Measurements from ENCODE around the gene MYH7.

The MYH7 gene

DNA sequence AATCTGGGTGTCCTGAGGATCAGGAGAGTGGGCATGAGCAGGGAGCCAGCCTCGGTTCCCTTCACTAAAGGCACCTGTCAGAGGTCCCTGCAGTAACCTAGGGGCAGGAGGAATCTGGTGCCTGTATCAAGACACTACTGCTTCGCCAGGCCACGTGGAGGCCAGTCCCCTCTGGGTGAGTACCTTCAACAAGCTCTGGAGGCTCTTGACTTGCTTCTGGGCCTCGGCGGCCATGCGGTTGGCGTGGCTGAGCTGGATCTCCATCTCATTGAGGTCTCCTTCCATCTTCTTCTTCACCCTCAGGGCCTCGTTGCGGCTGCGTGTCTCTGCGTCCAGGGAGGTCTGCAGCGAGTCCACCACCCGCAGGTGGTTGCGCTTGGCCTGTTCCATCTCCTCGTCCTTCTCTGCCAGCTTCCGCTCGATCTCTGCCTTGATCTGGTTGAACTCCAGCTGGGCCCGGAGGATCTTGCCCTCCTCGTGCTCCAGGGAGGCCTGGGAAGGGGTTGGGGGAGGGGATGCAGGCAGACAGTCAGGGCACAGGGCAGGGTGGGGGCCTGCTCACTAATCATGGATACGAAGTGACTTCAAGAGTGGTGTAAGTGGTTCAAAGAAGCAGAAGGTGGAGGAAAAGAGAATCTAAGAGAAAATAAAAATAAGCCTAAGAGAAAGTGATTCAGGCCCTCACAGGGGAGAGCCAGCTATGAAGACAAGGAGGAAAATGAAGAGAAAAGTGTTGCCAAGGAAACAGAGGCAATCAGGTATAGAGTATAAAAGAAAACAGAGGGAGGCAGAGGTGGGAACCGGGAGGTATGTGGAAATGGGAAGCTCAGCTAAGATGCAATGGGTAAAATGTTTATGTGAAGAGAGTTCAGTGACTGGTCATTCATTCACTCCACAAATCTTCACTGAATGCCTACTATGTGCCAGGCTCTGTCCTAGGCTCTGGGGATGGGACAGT is 19.4 kb downstream of the MYH7 start:
- no peaks in the 10 kb centered on the region for H3K4me1 ChIP-seq (ENCODE audit: control insufficient read depth, insufficient read depth, low read length)
- no peak overlapping the region for H3K27ac ChIP-seq (ENCODE audit: low read length)
- no peak overlapping the region for H3K4me3 ChIP-seq (ENCODE audit: low read length in 2 of 2)
- no peak overlapping the region for H3K9ac ChIP-seq (ENCODE audit: low read length in 2 of 2)
- no peaks in the 10 kb centered on the region for H3K9me3 ChIP-seq (ENCODE audit: control insufficient read depth in 2 of 2, low read length in 2 of 2)
- no peaks in the 10 kb centered on the region for H3K36me3 ChIP-seq (ENCODE audit: control insufficient read depth in 2 of 2, insufficient read depth in 2 of 2, low read length in 2 of 2)
- peaks cover 4 to 5% of the 10 kb centered on the region in 2 donors for H3K27me3 ChIP-seq (ENCODE audit: control insufficient read depth in 1 of 2, insufficient read depth in 2 of 2, low read length in 2 of 2)

DNA sequence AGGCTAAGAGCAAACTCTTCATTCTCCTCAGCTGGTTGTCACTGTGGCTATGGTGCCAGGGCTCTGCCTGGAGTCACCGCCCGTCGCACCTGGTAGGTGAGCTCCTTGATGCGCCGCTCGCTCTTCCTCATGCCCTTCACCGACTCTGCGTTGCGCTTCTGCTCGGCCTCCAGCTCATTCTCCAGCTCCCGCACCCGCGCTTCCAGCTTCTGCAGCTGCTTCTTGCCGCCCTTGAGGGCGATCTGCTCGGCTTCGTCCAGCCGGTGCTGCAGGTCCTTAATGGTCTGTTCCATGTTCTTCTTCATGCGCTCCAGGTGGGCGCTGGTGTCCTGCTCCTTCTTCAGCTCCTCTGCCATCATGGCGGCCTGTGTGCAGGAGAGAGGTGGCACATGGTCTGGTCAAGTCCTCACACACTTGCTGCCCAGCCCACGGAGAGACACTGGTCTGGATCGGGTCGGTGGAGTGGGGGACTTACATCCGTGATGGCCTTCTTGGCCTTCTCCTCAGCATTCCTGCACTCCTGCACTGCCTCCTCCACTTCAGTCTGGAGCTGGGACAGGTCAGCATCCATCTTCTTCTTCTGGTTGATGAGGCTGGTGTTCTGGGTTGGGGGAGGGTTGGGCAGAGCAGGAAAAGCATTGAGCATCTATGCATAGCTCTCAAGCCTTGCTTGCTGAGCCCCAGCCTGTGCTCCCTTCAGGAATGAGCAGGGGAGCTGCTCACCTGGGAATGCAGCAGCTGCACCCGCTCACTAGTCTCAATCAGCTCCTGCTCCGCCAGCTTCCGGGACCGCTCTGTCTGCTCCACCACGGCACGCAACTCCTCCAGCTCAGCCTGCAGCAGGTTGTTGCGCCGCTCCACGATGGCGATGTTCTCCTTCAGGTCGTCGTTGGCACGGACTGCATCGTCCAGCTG is 20.3 kb downstream of the MYH7 start:
- Histone ChIP-seq H3K4me1 (ENCODE audit: control insufficient read depth, insufficient read depth, low read length) (no peaks in the 10 kb centered on the region), H3K36me3 (ENCODE audit: control insufficient read depth in 2 of 2, insufficient read depth in 2 of 2, low read length in 2 of 2) (no peaks in the 10 kb centered on the region), H3K4me3 (ENCODE audit: low read length in 2 of 2) (no peak overlapping the region), H3K27me3 (ENCODE audit: control insufficient read depth in 1 of 2, insufficient read depth in 2 of 2, low read length in 2 of 2) (peaks cover 4 to 5% of the 10 kb centered on the region in 2 donors), H3K9me3 (ENCODE audit: control insufficient read depth in 2 of 2, low read length in 2 of 2) (no peaks in the 10 kb centered on the region), H3K9ac (ENCODE audit: low read length in 2 of 2) (no peak overlapping the region), H3K27ac (ENCODE audit: low read length) (no peak overlapping the region)

DNA sequence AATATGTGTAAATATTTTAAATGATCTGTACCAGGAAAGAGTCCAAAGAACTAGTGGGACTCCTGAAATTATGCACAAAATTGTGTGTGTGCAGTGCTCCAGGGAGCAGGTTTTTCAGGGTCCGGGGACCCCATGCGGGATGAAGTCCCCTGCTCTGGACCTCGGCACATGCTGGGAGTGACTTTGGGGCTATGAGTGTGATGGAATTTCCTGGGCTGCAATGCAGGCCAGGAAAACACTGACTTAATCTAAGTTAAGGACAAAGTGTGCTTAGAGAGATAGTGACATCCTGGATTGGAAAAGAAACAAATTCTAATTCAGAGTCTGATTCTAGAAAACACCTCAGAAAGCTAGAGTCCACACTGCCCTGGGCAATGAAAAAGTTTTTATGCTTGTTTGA is 21.2 kb downstream of the MYH7 start:
- Histone ChIP-seq H3K36me3 (ENCODE audit: control insufficient read depth in 2 of 2, insufficient read depth in 2 of 2, low read length in 2 of 2) (no peaks in the 10 kb centered on the region), H3K4me1 (ENCODE audit: control insufficient read depth, insufficient read depth, low read length) (no peaks in the 10 kb centered on the region), H3K27ac (ENCODE audit: low read length) (no peak overlapping the region), H3K27me3 (ENCODE audit: control insufficient read depth in 1 of 2, insufficient read depth in 2 of 2, low read length in 2 of 2) (peaks cover 4 to 5% of the 10 kb centered on the region in 2 donors), H3K9ac (ENCODE audit: low read length in 2 of 2) (no peak overlapping the region), H3K9me3 (ENCODE audit: control insufficient read depth in 2 of 2, low read length in 2 of 2) (no peaks in the 10 kb centered on the region), H3K4me3 (ENCODE audit: low read length in 2 of 2) (no peak overlapping the region)

DNA sequence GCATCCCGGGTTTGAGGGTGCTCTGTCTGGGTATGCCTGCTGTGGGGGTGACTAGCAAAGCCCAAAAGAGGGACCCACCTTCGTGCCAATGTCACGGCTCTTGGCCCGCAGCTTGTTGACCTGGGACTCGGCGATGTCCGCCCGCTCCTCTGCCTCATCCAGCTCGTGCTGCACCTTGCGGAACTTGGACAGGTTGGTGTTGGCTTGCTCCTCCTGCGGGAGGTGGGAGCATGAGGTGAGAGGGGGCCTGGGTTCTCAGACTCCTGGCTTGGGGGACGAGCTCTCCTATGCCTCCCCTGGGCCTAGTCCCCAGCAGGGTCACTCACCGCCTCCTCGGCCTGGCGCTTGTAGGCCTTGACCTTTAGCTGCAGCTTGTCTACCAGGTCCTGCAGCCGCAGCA is 21.8 kb downstream of the MYH7 start:
- H3K27me3 ChIP-seq (ENCODE audit: control insufficient read depth in 1 of 2, insufficient read depth in 2 of 2, low read length in 2 of 2): peaks cover 4 to 5% of the 10 kb centered on the region in 2 donors
- H3K4me1 ChIP-seq (ENCODE audit: control insufficient read depth, insufficient read depth, low read length): no peaks in the 10 kb centered on the region
- no peak overlapping the region for H3K9ac ChIP-seq (ENCODE audit: low read length in 2 of 2)
- no peak overlapping the region for H3K4me3 ChIP-seq (ENCODE audit: low read length in 2 of 2)
- H3K27ac ChIP-seq (ENCODE audit: low read length): no peak overlapping the region
- no peaks in the 10 kb centered on the region for H3K9me3 ChIP-seq (ENCODE audit: control insufficient read depth in 2 of 2, low read length in 2 of 2)
- no peaks in the 10 kb centered on the region for H3K36me3 ChIP-seq (ENCODE audit: control insufficient read depth in 2 of 2, insufficient read depth in 2 of 2, low read length in 2 of 2)

DNA sequence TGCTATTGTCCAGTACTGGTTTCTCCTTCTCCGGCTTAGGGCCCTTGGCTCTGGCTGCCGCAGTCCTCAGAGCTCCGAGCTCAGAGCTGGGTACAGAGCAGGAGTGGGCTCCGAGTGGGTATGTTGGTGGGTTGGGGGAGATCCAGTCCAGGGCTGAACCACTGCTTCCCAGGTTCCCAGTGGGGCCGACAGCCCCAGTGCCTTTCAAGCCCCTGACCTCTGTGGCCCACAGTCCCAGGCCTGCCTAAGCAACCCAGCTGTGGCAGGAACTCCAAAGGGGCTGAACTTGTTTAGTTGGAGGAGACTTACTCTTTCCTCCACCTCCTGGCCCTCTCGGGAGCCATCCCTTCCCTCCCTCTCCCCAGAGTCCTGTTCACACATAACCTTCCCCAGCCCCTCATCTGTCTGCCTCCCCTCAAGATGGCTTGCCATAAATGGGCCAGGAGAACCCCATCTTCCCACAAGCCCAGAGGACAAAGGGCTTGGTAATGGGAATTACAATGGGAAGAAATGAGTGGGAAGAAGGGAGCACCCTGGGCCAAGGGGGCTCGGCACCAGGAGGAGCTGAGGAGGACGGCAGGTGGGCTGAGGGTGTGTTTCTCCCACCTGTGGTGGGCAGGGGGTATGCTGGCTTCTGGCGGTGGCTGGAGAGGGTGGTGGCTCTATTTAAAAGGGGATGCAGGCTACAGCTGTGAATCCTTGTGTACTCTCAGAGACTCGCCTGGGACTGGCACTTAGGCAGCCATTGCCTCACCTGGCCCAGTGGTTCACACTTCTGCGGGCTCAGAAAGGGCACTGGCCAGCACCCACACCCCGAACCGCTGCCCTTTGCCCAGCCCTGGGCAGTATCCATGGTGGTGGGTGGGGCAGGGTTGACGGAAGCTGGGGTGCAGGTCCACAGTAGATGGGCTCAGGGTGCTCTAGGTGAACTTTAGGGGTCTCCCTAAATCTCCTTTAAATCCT is 23.6 kb downstream of the MYH7 start:
- Histone ChIP-seq H3K9me3 (ENCODE audit: control insufficient read depth in 2 of 2, low read length in 2 of 2) (no peaks in the 10 kb centered on the region), H3K27ac (ENCODE audit: low read length) (no peak overlapping the region), H3K27me3 (ENCODE audit: control insufficient read depth in 1 of 2, insufficient read depth in 2 of 2, low read length in 2 of 2) (peaks cover 4% of the 10 kb centered on the region in 2 donors), H3K36me3 (ENCODE audit: control insufficient read depth in 2 of 2, insufficient read depth in 2 of 2, low read length in 2 of 2) (no peaks in the 10 kb centered on the region), H3K4me1 (ENCODE audit: control insufficient read depth, insufficient read depth, low read length) (no peaks in the 10 kb centered on the region), H3K9ac (ENCODE audit: low read length in 2 of 2) (no peak overlapping the region), H3K4me3 (ENCODE audit: low read length in 2 of 2) (no peak overlapping the region)

DNA sequence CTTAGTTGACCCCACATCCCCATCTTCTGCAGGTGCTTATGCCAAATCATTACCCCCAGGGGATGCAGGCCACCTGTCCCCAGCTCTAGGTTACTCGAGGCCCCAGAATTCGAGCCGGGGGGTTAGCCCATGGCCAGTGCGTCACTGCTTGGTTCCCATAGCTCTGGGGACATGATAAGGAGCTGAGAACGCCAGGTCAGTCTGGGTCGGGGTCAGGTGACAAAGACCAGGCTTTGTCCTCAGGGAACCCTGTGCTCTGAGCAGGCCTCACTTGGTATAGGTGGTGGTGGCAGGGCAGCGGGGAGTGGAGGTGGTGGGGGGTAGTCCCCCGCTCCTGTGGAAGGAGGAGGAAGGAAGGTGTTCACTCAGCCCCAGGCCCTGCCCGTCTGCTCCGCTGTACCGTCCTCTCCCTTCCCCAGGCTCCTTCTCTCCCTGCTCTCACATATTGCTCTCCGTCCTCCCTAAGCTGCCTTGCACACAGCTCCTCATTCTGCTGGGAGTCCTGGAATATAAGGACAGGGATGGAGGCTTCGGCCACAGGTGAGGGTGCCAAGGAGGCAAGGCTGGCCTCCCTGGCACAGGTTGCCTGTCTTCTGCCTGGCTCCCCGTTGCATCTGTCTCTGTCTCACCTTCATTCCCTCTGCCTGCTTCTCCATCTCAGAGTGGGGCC is 25.4 kb downstream of the MYH7 start:
- H3K4me3 ChIP-seq (ENCODE audit: low read length in 2 of 2): no peak overlapping the region
- H3K4me1 ChIP-seq (ENCODE audit: control insufficient read depth, insufficient read depth, low read length): no peaks in the 10 kb centered on the region
- peaks cover 4 to 5% of the 10 kb centered on the region in 2 donors for H3K27me3 ChIP-seq (ENCODE audit: control insufficient read depth in 1 of 2, insufficient read depth in 2 of 2, low read length in 2 of 2)
- H3K9me3 ChIP-seq (ENCODE audit: control insufficient read depth in 2 of 2, low read length in 2 of 2): no peaks in the 10 kb centered on the region
- no peak overlapping the region for H3K27ac ChIP-seq (ENCODE audit: low read length)
- H3K36me3 ChIP-seq (ENCODE audit: control insufficient read depth in 2 of 2, insufficient read depth in 2 of 2, low read length in 2 of 2): no peaks in the 10 kb centered on the region
- no peak overlapping the region for H3K9ac ChIP-seq (ENCODE audit: low read length in 2 of 2)

DNA sequence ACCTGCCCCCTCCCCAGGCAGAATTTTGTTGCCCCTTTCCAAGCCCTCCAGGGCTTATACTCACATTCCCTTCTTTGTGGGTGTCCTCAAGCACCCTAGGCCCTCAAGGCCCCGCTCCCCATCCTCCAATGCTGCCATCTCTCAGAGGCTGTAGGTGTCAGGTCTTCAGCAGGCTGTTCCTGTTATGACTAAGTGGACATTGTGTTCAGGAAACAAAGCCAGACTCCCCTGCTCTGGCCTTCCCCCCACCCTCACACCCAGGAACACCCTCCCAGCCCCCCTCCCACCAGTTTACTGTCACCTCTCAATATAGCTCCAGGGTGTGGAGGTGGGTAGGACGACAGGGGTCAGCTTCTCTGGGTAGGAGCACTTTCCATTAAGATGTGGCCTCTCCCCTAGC is 26.0 kb downstream of the MYH7 start:
- H3K9ac ChIP-seq (ENCODE audit: low read length in 2 of 2): no peak overlapping the region
- no peaks in the 10 kb centered on the region for H3K4me1 ChIP-seq (ENCODE audit: control insufficient read depth, insufficient read depth, low read length)
- H3K9me3 ChIP-seq (ENCODE audit: control insufficient read depth in 2 of 2, low read length in 2 of 2): no peaks in the 10 kb centered on the region
- H3K27ac ChIP-seq (ENCODE audit: low read length): no peak overlapping the region
- peaks cover 4 to 7% of the 10 kb centered on the region in 2 donors for H3K27me3 ChIP-seq (ENCODE audit: control insufficient read depth in 1 of 2, insufficient read depth in 2 of 2, low read length in 2 of 2)
- no peaks in the 10 kb centered on the region for H3K36me3 ChIP-seq (ENCODE audit: control insufficient read depth in 2 of 2, insufficient read depth in 2 of 2, low read length in 2 of 2)
- no peak overlapping the region for H3K4me3 ChIP-seq (ENCODE audit: low read length in 2 of 2)

DNA sequence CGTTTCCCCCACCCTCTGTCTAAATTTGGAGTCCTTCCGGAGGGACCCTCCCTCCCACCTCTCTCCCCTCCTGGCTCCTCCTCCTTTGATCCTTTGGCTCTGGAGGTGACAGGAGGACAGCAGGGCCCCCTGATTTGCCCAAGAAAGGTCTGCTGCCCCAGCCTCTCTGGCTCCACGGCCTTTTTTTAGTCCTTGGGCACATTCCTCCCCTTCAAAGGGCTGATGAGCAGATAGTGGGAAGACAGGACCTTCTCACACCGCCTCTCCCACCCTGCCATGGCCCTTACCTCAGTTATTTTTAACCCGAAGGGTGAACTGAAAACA is 27.2 kb downstream of the MYH7 start:
- Histone ChIP-seq H3K27me3 (ENCODE audit: control insufficient read depth in 1 of 2, insufficient read depth in 2 of 2, low read length in 2 of 2) (peaks cover 4 to 7% of the 10 kb centered on the region in 2 donors), H3K36me3 (ENCODE audit: control insufficient read depth in 2 of 2, insufficient read depth in 2 of 2, low read length in 2 of 2) (no peaks in the 10 kb centered on the region), H3K4me3 (ENCODE audit: low read length in 2 of 2) (no peak overlapping the region), H3K9me3 (ENCODE audit: control insufficient read depth in 2 of 2, low read length in 2 of 2) (no peaks in the 10 kb centered on the region), H3K4me1 (ENCODE audit: control insufficient read depth, insufficient read depth, low read length) (no peaks in the 10 kb centered on the region), H3K9ac (ENCODE audit: low read length in 2 of 2) (no peak overlapping the region), H3K27ac (ENCODE audit: low read length) (no peak overlapping the region)

DNA sequence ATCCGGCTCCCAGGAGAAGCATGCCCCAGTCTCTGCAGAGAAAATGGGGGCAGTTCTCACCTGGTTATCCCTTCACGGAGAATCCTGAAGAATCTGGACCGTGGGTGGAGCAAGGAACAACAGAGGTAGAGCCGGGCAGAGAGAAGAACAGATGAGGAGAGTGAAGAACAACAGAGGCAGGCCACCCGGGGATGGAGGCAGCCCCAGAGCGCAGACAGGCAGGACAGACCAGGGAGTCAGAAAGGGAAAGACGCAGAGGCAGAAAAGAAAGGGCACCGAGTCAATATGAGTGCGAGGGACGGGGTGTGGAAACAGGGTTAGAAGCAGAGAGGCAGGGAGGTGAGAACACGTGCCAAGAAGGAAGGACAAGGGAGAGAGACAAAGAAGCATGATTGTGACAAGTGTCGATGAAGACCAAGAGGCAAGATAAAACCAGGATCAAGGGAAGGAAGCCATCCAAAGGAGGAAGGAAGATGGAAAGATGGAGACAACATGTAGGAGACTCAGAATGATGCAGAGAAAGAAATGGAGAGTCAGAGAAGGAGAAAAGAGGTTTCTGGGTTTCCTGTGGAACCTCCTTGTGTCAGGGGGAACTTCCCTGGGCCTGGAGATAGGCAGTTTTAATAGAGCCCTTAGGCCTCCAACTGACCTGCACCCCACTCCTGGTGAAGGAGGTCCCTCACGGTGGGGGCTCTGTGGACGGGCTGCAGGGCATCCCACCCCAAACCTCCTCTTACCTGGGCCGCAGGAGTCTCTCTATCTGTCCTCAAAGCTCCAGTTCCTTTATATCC is 27.7 kb downstream of the MYH7 start, which contains the start of gene MYH6:
Gene MYH6 (minus strand): TSS at position 758 of the 791 bp plus-strand sequence. CDS start 1,050 bp downstream, outside the sequence.
- Histone ChIP-seq H3K9me3 (ENCODE audit: control insufficient read depth in 2 of 2, low read length in 2 of 2) (no peaks in the 10 kb centered on the region), H3K4me1 (ENCODE audit: control insufficient read depth, insufficient read depth, low read length) (no peaks in the 10 kb centered on the region), H3K36me3 (ENCODE audit: control insufficient read depth in 2 of 2, insufficient read depth in 2 of 2, low read length in 2 of 2) (no peaks in the 10 kb centered on the region), H3K27me3 (ENCODE audit: control insufficient read depth in 1 of 2, insufficient read depth in 2 of 2, low read length in 2 of 2) (peaks cover 4 to 9% of the 10 kb centered on the region in 2 donors), H3K27ac (ENCODE audit: low read length) (no peak within 1 kb of the TSS), H3K4me3 (ENCODE audit: low read length in 2 of 2) (no peak within 1 kb of the TSS), H3K9ac (ENCODE audit: low read length in 2 of 2) (no peak within 1 kb of the TSS)
